Stimulated activated CD4-positive, alpha-beta T cell treated with anti-CD3 and anti-CD28 coated beads, Interleukin-4, amount 100 ng/mL, for 24 hours (primary cell): ENCODE data around the gene DNAH10.
A peak's percentile ranks its signal among the peaks of the same experiment; 100 is the strongest.

Source experiments
- DNase-seq: peaks from one replicate; pipeline ENCODE4 v3.0.0-alpha.2; 2020

Gene DNAH10

GRCh38 chr12:123982269-123982668 is 220.2 kb downstream of the DNAH10 start:
- DNase-seq: no peak

DNA sequence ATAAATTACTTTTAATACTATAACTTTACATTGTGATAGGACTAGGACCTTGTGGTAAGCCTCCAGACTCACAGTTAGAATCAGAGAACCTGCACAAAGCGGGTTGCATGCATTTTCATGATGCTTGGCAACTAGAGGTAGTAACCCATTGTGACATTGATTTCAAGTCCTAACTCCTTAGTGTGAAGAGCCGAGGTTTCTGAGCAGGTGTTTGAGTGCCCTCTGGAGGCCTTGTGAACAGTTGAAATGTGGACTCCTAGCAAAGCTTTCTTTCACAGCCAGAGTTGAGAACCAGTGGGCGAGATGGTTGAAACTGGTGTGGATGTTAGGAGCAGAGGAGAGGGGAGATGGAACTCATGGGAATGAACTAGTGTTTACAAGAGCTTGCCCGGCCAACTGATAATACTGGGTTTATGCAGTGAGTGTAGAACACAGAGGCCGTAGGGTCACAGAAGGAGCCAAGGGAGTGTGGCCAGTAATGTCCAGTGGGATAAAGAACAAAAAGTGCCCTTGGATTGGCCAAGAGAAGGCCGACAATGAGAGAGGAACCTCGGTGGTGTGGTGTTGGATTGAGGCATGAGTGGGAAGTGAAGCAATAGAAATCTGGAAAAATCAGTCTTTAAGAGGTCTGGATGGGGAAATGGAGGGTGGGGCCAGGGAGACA is 221.9 kb downstream of the DNAH10 start:
- peak; percentile 40 for DNase-seq

GRCh38 chr12:123984903-123985302 is 222.8 kb downstream of the DNAH10 start:
- no peak for DNase-seq
